ENCODE results near the gene TBC1D26.
"Not testable (repeated sequence)": the region's sequence is repeated elsewhere in the genome, so short reads cannot be mapped to it uniquely, and the experiment has no call there.

TBC1D26 gene

GRCh38 chr17:15779119-15779518, 47.0 kb downstream of the TBC1D26 start:
- no peak for DNase-seq (ENCODE audit: extremely low read depth, low read depth)
- no peak overlapping the region for H3K4me3 ChIP-seq (replicated peaks; ENCODE audit: low read depth, low read length)
- TF ChIP-seq, protein P1, sequence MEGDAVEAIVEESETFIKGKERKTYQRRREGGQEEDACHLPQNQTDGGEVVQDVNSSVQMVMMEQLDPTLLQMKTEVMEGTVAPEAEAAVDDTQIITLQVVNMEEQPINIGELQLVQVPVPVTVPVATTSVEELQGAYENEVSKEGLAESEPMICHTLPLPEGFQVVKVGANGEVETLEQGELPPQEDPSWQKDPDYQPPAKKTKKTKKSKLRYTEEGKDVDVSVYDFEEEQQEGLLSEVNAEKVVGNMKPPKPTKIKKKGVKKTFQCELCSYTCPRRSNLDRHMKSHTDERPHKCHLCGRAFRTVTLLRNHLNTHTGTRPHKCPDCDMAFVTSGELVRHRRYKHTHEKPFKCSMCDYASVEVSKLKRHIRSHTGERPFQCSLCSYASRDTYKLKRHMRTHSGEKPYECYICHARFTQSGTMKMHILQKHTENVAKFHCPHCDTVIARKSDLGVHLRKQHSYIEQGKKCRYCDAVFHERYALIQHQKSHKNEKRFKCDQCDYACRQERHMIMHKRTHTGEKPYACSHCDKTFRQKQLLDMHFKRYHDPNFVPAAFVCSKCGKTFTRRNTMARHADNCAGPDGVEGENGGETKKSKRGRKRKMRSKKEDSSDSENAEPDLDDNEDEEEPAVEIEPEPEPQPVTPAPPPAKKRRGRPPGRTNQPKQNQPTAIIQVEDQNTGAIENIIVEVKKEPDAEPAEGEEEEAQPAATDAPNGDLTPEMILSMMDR (IDR thresholded peaks at IDR 0.05; ENCODE audit: low read depth, low read length, missing control alignments), result no peak

GRCh38 chr17:15780188-15780587, 48.1 kb downstream of the TBC1D26 start:
- DNase-seq (ENCODE audit: extremely low read depth, low read depth), result no peak
- no peak overlapping the region for H3K4me3 ChIP-seq (replicated peaks; ENCODE audit: low read depth, low read length)
- TF ChIP-seq, protein P1 (IDR thresholded peaks at IDR 0.05; ENCODE audit: low read depth, low read length, missing control alignments), result no peak

DNA sequence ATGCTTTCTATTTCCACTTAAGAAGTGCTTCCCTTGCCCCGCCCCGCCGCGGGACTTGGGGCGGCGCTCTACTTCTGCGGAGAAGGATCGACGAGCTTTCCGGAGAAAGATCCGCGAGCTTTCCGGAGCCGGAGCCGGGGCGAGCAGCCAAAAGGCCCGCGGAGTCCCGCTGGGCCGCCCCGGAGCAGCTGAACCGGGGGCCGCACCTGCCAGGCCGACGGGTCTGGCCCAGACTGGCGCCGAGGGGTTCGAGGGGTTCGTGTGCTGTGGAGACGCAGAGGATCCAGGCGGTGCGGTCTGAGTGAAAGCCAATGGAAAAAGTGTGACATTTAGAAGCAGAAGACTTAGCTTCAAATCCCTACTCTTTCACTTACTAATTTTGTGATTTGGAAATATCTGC, 50.8 kb downstream of the TBC1D26 start:
- 0 out of 2 replicates have a peak overlapping the region, but pooled peaks have one; percentile 1 for H3K4me3 ChIP-seq (replicated peaks; ENCODE audit: low read depth, low read length)
- TF ChIP-seq, protein P1 (IDR thresholded peaks at IDR 0.05; ENCODE audit: low read depth, low read length, missing control alignments), result no peak
- DNase-seq (ENCODE audit: extremely low read depth, low read depth), result no peak

GRCh38 chr17:15783461-15783860, 51.4 kb downstream of the TBC1D26 start:
- TF ChIP-seq, protein P1 (IDR thresholded peaks at IDR 0.05; ENCODE audit: low read depth, low read length, missing control alignments), result no peak
- DNase-seq (ENCODE audit: extremely low read depth, low read depth), result no peak
- no peak overlapping the region for H3K4me3 ChIP-seq (replicated peaks; ENCODE audit: low read depth, low read length)

GRCh38 chr17:15784351-15784750, 52.3 kb downstream of the TBC1D26 start:
- not testable (repeated sequence) for DNase-seq (ENCODE audit: extremely low read depth, low read depth); H3K4me3 ChIP-seq (replicated peaks; ENCODE audit: low read depth, low read length)

- not testable (repeated sequence) for H3K4me3 ChIP-seq (replicated peaks; ENCODE audit: low read depth, low read length); DNase-seq (ENCODE audit: extremely low read depth, low read depth)
Observed at GRCh38 chr17:15787363-15788075, 55.4 kb downstream of the TBC1D26 start.

- DNase-seq (ENCODE audit: extremely low read depth, low read depth); H3K4me3 ChIP-seq (replicated peaks; ENCODE audit: low read depth, low read length): not testable (repeated sequence)
Observed at GRCh38 chr17:15788365-15788764, 56.3 kb downstream of the TBC1D26 start.

Measured in HFF-Myc (cell line).